Stomach (tissue), 9 donors: Measurements from ENCODE around the gene SHISA2. TPM values are rescaled to one million over a fixed set of nuclear protein-coding genes. Genes with fewer than 3 reads are reported as not detected.

Source experiments
- DNase-seq, 2 donors: peaks; one replicate each; pipeline versions ENCODE4 v3.0.0 to v3.0.0-alpha.2; 2013 to 2019
- H3K27ac ChIP-seq, 5 donors: fragments of 200-600 bp in 4 of 5; sonication (generic) in 4 of 5; one replicate each; pipeline ENCODE4 v1.5.1; 2013 to 2019; ENCODE audit warnings: mild to moderate bottlenecking in 1 of 5, moderate library complexity in 1 of 5
- H3K27me3 ChIP-seq, 3 donors: fragments of 200-600 bp; sonication (generic); one replicate each; pipeline ENCODE4 v1.5.1; 2017 to 2019; ENCODE audit warnings: mixed run types in 1 of 3
- H3K36me3 ChIP-seq, 4 donors: fragments of 200-600 bp; sonication (generic); 1 replicate in 3 of 4; 2 replicates in 1 of 4; pipeline ENCODE4 v1.5.1; 2016 to 2019
- H3K4me1 ChIP-seq, 4 donors: fragments of 200-600 bp; sonication (generic); one replicate each; pipeline ENCODE4 v1.5.1; 2016 to 2019
- H3K4me3 ChIP-seq, 4 donors: fragments of 200-600 bp; sonication (generic) in 3 of 4; one replicate each; pipeline ENCODE4 v1.5.1; 2016 to 2019; ENCODE audit warnings: mild to moderate bottlenecking in 1 of 4
- H3K9me3 ChIP-seq, 4 donors: fragments of 200-600 bp; sonication (generic); one replicate each; pipeline ENCODE4 v1.5.1; 2016 to 2019
- EP300 ChIP-seq: sonication (generic); formaldehyde crosslinking; IDR thresholded peaks from one replicate; pipeline ENCODE4 v1.6.1; 2017; ENCODE audit warnings: antibody characterized with exemption
- POLR2A ChIP-seq, 4 donors: fragments of 450-650 bp; IDR thresholded peaks; one replicate each; pipeline ENCODE4 v1.6.1; 2016; ENCODE audit warnings: antibody characterized with exemption in 4 of 4, control low read depth in 2 of 4, mild to moderate bottlenecking in 1 of 4, moderate library complexity in 1 of 4
- POLR2AphosphoS5 ChIP-seq, 3 donors: sonication (generic); formaldehyde crosslinking; IDR thresholded peaks; one replicate each; pipeline ENCODE4 v1.6.1; 2016; ENCODE audit warnings: antibody characterized with exemption in 3 of 3
- WGBS, 5 donors: extraction: QIAGEN DNeasy Blood & Tissue Kit in 3 of 5; methylation state at CpG; one replicate each; pipeline versions ENCODE4 v1.1.5 to v1.1.7; 2013 to 2018; 5-methylcytosine and 5-hydroxymethylcytosine counted together
- intact Hi-C: fragments of 100-400 bp; cut with DNase I; formaldehyde crosslinking; loops from one replicate; pipeline ENCODE4 v1.15.1; 2023; ENCODE audit warnings: low total_unique reads
- polyA plus RNA-seq, 3 donors: library from polyadenylated mRNA; stranded (reverse); fragments of 200-250 nt; gene quantifications; one replicate each; pipeline ENCODE4 v1.2.3, GENCODE V29; 2013
- total RNA-seq, 5 donors: library from RNA; depleted of rRNA; stranded (reverse); fragments of >200 nt; gene quantifications; one replicate each; pipeline versions ENCODE4 v1.1.0 to v1.2.3, GENCODE V29; 2014 to 2016
- TF ChIP-seq, protein P1 (sequence below), 7 experiments: fragments of 450-650 bp in 4 of 7; fragments of 200-600 bp in 3 of 7; sonication (generic) in 3 of 7; IDR thresholded peaks; one replicate each; pipeline ENCODE4 v1.5.1; 2016 to 2019; ENCODE audit warnings: antibody characterized with exemption in 7 of 7, control low read depth in 2 of 7, mild to moderate bottlenecking in 1 of 7
- donor health status: healthy with polysubstance abuse.
- donor health status: Bipolar disorder and iron deficiency.
- donor health status: healthy.

The SHISA2 gene
- total and polyA plus RNA-seq, 8 donors = 0.43 to 6.8 (median 0.46) TPM; not detected in 3

DNA sequence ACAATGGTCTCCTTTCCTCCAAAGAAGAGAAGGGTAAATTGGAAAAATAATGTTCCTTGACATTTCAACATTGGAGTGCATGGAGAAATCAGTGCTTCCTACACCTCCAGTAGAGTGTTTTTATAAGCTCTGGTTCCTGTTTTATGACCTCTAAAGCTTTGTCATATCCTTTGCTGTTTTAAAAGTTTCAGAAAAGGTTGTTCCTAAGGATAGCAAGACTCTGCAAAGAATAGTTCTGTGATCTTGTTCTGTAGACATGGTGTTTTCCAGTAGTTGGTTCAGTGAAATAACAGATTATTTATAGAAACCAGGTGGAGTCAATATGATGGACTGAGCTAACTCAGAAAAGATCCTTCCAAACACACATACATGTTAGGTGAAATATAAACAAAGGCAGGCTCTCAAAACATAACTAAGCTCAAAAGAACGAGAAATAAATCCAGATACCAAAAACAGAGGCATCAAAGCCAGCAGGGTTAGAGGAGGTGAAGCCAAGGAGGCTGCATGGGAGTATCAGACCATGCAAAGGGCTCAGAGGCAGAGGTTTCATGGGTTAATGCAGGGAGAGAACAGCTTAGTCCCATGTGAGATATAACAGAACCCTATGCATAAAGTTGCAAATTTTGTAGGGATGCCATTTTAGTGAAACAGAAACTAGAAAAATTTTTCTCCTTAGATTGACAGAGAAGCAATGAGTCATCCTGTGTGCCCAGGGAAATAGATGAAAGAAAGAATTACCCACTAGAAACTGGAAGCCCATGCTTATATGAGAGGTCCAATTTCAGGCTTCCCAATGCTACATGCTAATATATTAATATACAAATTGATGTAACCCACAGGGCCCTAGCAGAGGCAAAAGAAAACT lies 44.3 kb downstream of the SHISA2 start:
- no peaks in the 10 kb centered on the region for H3K36me3 ChIP-seq
- H3K27ac ChIP-seq = no peak overlapping the region
- 26 to 53% (median 48%) methylated on average over 1 of the region's 1 CpG for WGBS, 5 donors
- H3K4me1 ChIP-seq = peaks cover 0 to 4% (median 2%) of the 10 kb centered on the region in 4 donors
- no peak overlapping the region for H3K4me3 ChIP-seq
- no peaks in the 10 kb centered on the region for H3K9me3 ChIP-seq
- TF ChIP-seq POLR2AphosphoS5 (IDR thresholded peaks at IDR 0.05) = no peak
- TF ChIP-seq, protein P1, sequence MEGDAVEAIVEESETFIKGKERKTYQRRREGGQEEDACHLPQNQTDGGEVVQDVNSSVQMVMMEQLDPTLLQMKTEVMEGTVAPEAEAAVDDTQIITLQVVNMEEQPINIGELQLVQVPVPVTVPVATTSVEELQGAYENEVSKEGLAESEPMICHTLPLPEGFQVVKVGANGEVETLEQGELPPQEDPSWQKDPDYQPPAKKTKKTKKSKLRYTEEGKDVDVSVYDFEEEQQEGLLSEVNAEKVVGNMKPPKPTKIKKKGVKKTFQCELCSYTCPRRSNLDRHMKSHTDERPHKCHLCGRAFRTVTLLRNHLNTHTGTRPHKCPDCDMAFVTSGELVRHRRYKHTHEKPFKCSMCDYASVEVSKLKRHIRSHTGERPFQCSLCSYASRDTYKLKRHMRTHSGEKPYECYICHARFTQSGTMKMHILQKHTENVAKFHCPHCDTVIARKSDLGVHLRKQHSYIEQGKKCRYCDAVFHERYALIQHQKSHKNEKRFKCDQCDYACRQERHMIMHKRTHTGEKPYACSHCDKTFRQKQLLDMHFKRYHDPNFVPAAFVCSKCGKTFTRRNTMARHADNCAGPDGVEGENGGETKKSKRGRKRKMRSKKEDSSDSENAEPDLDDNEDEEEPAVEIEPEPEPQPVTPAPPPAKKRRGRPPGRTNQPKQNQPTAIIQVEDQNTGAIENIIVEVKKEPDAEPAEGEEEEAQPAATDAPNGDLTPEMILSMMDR (IDR thresholded peaks at IDR 0.05) = no peak
- no peak for TF ChIP-seq EP300
- no peak for TF ChIP-seq POLR2A (IDR thresholded peaks at IDR 0.05)
- DNase-seq = no peak
- intact Hi-C loops = no loop called here
- peaks cover 0 to 7% (median 3%) of the 10 kb centered on the region in 3 donors for H3K27me3 ChIP-seq

Other genes starting within 250 kb of the SHISA2 start
- gene RNF6, start 170.3 kb upstream of the SHISA2 start, total RNA-seq = 10 to 100 TPM in 4 of 5 donors, 1 to 10 TPM in 1; 5.2 to 27.7 (median 25.1) TPM
- gene RNF6, start 170.3 kb upstream of the SHISA2 start, polyA plus RNA-seq = 10 to 100 TPM in 1 of 3 donors, 1 to 10 TPM in 2; 7.8 to 16.0 (median 9.2) TPM
- gene CDK8, start 202.1 kb upstream of the SHISA2 start, total RNA-seq = 10 to 100 TPM in 4 of 5 donors, 1 to 10 TPM in 1; 9.4 to 48.4 (median 21.1) TPM
- 10 to 100 TPM in 2 of 3 donors, 1 to 10 TPM in 1; 10.0 to 14.7 (median 11.6) TPM for gene CDK8, start 202.1 kb upstream of the SHISA2 start, polyA plus RNA-seq